ENCODE results near the gene MTHFD1. TPM values are rescaled to one million over a fixed set of nuclear protein-coding genes. Genes with fewer than 3 reads are reported as not detected.

The MTHFD1 gene
- total RNA-seq, 1 experiment from 2014 or later: 153 TPM

- Histone ChIP-seq H3K4me3 (replicated peaks in 1 of 2; ENCODE audit: low read depth in 1 of 2, low read length in 2 of 2) (no peak overlapping the region), H4K20me1 (ENCODE audit: insufficient read depth) (no peaks in the 10 kb centered on the region), H3K79me2 (ENCODE audit: insufficient read depth, low read length) (no peaks in the 10 kb centered on the region), H3K9me3 (ENCODE audit: control insufficient read depth in 1 of 2, insufficient read depth in 1 of 2, low read depth in 1 of 2, low read length in 2 of 2) (no peaks in the 10 kb centered on the region), H3K9me2 (ENCODE audit: insufficient read depth) (no peaks in the 10 kb centered on the region), H3K36me3 (ENCODE audit: control insufficient read depth in 1 of 2, insufficient read depth in 2 of 2, low read length in 2 of 2) (peaks cover 28 to 51% of the 10 kb centered on the region in 2 experiments), H3K9ac (ENCODE audit: low read length) (no peak overlapping the region), H3K4me2 (ENCODE audit: low read length) (no peak overlapping the region), H2AFZ (ENCODE audit: low read depth, low read length, poor library complexity, severe bottlenecking) (no peak overlapping the region), H3K27ac (ENCODE audit: low read depth, low read length) (no peak overlapping the region), H3K4me1 (ENCODE audit: control insufficient read depth in 1 of 2, insufficient read depth in 2 of 2, low read length in 2 of 2) (peaks cover 8 to 13% of the 10 kb centered on the region in 2 experiments), H3K27me3 (ENCODE audit: insufficient read depth, low read length) (no peaks in the 10 kb centered on the region)
- DNase-seq (ENCODE audit: low read depth, low spot score): no peak
- ChIA-PET POLR2A (no interaction called here), CTCF (no interaction called here), RAD21 (ENCODE audit: low non-redundant PET in 1 of 2, low total read pairs in 2 of 2, uncharacterized antibody in 2 of 2, unreplicated experiment in 2 of 2) (no interaction called here)
- no peak for TF ChIP-seq CEBPB (IDR thresholded peaks at IDR 0.05; ENCODE audit: low read depth)
- TF ChIP-seq EZH2phosphoT487 (IDR thresholded peaks at IDR 0.05; ENCODE audit: borderline replicate concordance): no peak
- TF ChIP-seq RAD21 (IDR thresholded peaks at IDR 0.05; ENCODE audit: low read depth): no peak
- TF ChIP-seq, protein P1, sequence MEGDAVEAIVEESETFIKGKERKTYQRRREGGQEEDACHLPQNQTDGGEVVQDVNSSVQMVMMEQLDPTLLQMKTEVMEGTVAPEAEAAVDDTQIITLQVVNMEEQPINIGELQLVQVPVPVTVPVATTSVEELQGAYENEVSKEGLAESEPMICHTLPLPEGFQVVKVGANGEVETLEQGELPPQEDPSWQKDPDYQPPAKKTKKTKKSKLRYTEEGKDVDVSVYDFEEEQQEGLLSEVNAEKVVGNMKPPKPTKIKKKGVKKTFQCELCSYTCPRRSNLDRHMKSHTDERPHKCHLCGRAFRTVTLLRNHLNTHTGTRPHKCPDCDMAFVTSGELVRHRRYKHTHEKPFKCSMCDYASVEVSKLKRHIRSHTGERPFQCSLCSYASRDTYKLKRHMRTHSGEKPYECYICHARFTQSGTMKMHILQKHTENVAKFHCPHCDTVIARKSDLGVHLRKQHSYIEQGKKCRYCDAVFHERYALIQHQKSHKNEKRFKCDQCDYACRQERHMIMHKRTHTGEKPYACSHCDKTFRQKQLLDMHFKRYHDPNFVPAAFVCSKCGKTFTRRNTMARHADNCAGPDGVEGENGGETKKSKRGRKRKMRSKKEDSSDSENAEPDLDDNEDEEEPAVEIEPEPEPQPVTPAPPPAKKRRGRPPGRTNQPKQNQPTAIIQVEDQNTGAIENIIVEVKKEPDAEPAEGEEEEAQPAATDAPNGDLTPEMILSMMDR (IDR thresholded peaks at IDR 0.05 in 2 of 3, conservative IDR thresholded peaks at IDR 0.05 in 1 of 3; ENCODE audit: borderline replicate concordance in 1 of 3, insufficient read depth in 1 of 3, low read depth in 2 of 3, low read length in 2 of 3): no peak
- TF ChIP-seq POLR2AphosphoS5 (IDR thresholded peaks at IDR 0.05; ENCODE audit: low read depth, low read length): no peak
- TF ChIP-seq POLR2A (IDR thresholded peaks at IDR 0.05; ENCODE audit: borderline replicate concordance, extremely low read depth, insufficient read depth, insufficient read length): no peak
- TF ChIP-seq SP1 (IDR thresholded peaks at IDR 0.05; ENCODE audit: low read depth): no peak
- no peak for TF ChIP-seq EZH2 (IDR thresholded peaks at IDR 0.05)
- no peak for TF ChIP-seq ELF1 (IDR thresholded peaks at IDR 0.05; ENCODE audit: borderline replicate concordance, low read depth)
- TF ChIP-seq ZNF274 (IDR thresholded peaks at IDR 0.05; ENCODE audit: low read depth, low read length): no peak
- TF ChIP-seq EGR1 (IDR thresholded peaks at IDR 0.05; ENCODE audit: low read depth): no peak
- no peak for TF ChIP-seq ZFX (IDR thresholded peaks at IDR 0.05)
- no peak for TF ChIP-seq JUND (IDR thresholded peaks at IDR 0.05)
- no peak for TF ChIP-seq CBX3 (IDR thresholded peaks at IDR 0.05; ENCODE audit: low read depth)
- TF ChIP-seq SIN3A (IDR thresholded peaks at IDR 0.05; ENCODE audit: low read depth): no peak
- TF ChIP-seq, protein P2, sequence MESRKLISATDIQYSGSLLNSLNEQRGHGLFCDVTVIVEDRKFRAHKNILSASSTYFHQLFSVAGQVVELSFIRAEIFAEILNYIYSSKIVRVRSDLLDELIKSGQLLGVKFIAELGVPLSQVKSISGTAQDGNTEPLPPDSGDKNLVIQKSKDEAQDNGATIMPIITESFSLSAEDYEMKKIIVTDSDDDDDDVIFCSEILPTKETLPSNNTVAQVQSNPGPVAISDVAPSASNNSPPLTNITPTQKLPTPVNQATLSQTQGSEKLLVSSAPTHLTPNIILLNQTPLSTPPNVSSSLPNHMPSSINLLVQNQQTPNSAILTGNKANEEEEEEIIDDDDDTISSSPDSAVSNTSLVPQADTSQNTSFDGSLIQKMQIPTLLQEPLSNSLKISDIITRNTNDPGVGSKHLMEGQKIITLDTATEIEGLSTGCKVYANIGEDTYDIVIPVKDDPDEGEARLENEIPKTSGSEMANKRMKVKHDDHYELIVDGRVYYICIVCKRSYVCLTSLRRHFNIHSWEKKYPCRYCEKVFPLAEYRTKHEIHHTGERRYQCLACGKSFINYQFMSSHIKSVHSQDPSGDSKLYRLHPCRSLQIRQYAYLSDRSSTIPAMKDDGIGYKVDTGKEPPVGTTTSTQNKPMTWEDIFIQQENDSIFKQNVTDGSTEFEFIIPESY (IDR thresholded peaks at IDR 0.05; ENCODE audit: extremely low read depth, insufficient replicate concordance, low read length): no peak
- TF ChIP-seq YY1 (IDR thresholded peaks at IDR 0.05; ENCODE audit: extremely low read depth, insufficient replicate concordance, low read depth, low read length): no peak
- TF ChIP-seq, protein P3, sequence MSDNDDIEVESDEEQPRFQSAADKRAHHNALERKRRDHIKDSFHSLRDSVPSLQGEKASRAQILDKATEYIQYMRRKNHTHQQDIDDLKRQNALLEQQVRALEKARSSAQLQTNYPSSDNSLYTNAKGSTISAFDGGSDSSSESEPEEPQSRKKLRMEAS (IDR thresholded peaks at IDR 0.05): no peak
- no peak for ATAC-seq
- no TSS peak for BruUV-seq (replicated peaks)
- intact Hi-C loops (cut with micrococcal nuclease): no loop called here
Measured at GRCh38 chr14:64416348-64416932, 28.3 kb downstream of the MTHFD1 start.
